GM19043 (cell line): Measurements from ENCODE around the gene APBA3.
"Not testable (repeated sequence)": the region's sequence is repeated elsewhere in the genome, so short reads cannot be mapped to it uniquely, and the experiment has no call there.

Source experiments
- ATAC-seq: cut with Tn5 transposase; IDR thresholded peaks from one replicate; pipeline ENCODE4 v1.9.1; 2021; ENCODE audit warnings: low read depth; ENCODE audit not compliant: unreplicated experiment

APBA3 gene

GRCh38 chr19:3771906-3772455 is 10.5 kb upstream of the APBA3 start, which contains the start of gene RAX2:
Gene RAX2 (minus strand): TSS chr19:3772228. CDS start chr19:3771742, 486 bp downstream.
- no peak for ATAC-seq

- ATAC-seq = no peak
Measured at GRCh38 chr19:3771000-3771905, 9.8 kb upstream of the APBA3 start.

GRCh38 chr19:3770136-3770999 is 8.9 kb upstream of the APBA3 start:
- no peak for ATAC-seq

- no peak for ATAC-seq
Measured at GRCh38 chr19:3769494-3769893, 8.0 kb upstream of the APBA3 start.

- ATAC-seq = no peak
Measured at GRCh38 chr19:3768748-3769099, 7.2 kb upstream of the APBA3 start.

- ATAC-seq = no peak
Measured at GRCh38 chr19:3768015-3768747, 6.7 kb upstream of the APBA3 start.

GRCh38 chr19:3767050-3767449 is 5.6 kb upstream of the APBA3 start:
- no peak for ATAC-seq

GRCh38 chr19:3766520-3766919 is 5.0 kb upstream of the APBA3 start:
- no peak for ATAC-seq

GRCh38 chr19:3765757-3766156 is 4.3 kb upstream of the APBA3 start:
- not testable (repeated sequence) for ATAC-seq

- no peak for ATAC-seq
Measured at GRCh38 chr19:3765121-3765520, 3.6 kb upstream of the APBA3 start.

- ATAC-seq = peak; percentile 69
Measured at GRCh38 chr19:3762501-3763459, 1.3 kb upstream of the APBA3 start, which contains the start of gene MRPL54. Gene MRPL54 (plus strand): TSS chr19:3762682. CDS start chr19:3762701, 19 bp downstream.

- no peak for ATAC-seq
Measured at GRCh38 chr19:3762130-3762473, 610 bp upstream of the APBA3 start.

GRCh38 chr19:3760871-3761361 is 576 bp downstream of the APBA3 start:
- ATAC-seq = no peak

- ATAC-seq = no peak
Measured at GRCh38 chr19:3759482-3760254, 1.8 kb downstream of the APBA3 start.

GRCh38 chr19:3758297-3758696 is 3.2 kb downstream of the APBA3 start:
- not testable (repeated sequence) for ATAC-seq

- ATAC-seq = not testable (repeated sequence)
Measured at GRCh38 chr19:3757705-3758104, 3.8 kb downstream of the APBA3 start.

- no peak for ATAC-seq
Measured at GRCh38 chr19:3753631-3754410, 7.7 kb downstream of the APBA3 start.

- ATAC-seq = no peak
Measured at GRCh38 chr19:3752492-3752891, 9.0 kb downstream of the APBA3 start.
